Measurements from ENCODE around the gene PCDH15.

Gene PCDH15

DNA sequence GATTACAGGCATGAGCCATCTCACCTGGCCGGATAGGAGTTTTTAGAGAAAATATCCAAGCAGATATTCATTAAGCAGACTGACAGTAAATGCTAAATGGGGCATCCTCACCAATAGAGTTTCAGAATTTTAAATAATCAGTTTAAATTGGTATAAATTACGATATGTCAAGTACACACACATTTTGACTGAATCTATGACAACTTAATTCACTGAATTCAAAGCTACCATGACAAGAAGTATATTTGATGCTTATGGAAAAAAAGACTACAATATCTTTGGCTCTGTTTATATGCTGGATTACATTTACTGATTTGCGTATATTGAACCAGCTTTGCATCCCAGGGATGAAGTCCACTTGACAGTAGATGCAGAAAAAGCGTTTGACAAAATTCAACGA lies 774.7 kb downstream of the PCDH15 start:
- TF ChIP-seq, protein P1, sequence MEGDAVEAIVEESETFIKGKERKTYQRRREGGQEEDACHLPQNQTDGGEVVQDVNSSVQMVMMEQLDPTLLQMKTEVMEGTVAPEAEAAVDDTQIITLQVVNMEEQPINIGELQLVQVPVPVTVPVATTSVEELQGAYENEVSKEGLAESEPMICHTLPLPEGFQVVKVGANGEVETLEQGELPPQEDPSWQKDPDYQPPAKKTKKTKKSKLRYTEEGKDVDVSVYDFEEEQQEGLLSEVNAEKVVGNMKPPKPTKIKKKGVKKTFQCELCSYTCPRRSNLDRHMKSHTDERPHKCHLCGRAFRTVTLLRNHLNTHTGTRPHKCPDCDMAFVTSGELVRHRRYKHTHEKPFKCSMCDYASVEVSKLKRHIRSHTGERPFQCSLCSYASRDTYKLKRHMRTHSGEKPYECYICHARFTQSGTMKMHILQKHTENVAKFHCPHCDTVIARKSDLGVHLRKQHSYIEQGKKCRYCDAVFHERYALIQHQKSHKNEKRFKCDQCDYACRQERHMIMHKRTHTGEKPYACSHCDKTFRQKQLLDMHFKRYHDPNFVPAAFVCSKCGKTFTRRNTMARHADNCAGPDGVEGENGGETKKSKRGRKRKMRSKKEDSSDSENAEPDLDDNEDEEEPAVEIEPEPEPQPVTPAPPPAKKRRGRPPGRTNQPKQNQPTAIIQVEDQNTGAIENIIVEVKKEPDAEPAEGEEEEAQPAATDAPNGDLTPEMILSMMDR (conservative IDR thresholded peaks at IDR 0.05; ENCODE audit: low read length), result no peak
- no peak for TF ChIP-seq EZH2phosphoT487 (IDR thresholded peaks at IDR 0.05; ENCODE audit: borderline replicate concordance)
- no peaks in the 10 kb centered on the region for H3F3A ChIP-seq (ENCODE audit: low read depth)

DNA sequence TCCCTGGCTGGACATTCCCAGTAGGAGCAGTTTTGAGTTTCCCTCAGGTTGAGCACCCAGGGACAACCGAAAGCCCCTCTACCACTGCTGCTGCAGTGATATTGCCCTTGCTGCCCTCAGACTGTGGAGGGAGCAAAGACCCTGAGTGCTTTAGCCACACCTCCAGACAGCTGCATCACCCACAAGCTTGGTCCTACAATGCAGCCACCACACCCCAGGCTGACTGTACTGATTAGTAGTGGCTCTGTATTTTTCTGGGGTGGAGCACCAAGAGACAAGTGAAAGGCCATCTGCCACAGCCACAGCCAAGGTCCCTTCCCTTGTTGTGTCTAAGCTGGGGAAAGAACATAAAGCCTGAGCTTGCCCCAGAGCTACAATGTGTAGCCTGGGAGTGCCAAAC lies 789.9 kb downstream of the PCDH15 start:
- H3K27me3 ChIP-seq (ENCODE audit: insufficient read depth, low read length, poor library complexity, severe bottlenecking), result no peaks in the 10 kb centered on the region

More for the DNA sequence above, 774.7 kb downstream of the PCDH15 start:
- H3K9ac ChIP-seq (ENCODE audit: low read depth, low read length, poor library complexity, severe bottlenecking), result no peak overlapping the region
- H4K20me1 ChIP-seq (ENCODE audit: insufficient read depth, low read length, poor library complexity, severe bottlenecking), result no peaks in the 10 kb centered on the region
- no peaks in the 10 kb centered on the region for H3K27me3 ChIP-seq (ENCODE audit: insufficient read depth, low read length, poor library complexity, severe bottlenecking)
- H3K4me3 ChIP-seq (ENCODE audit: low read length, poor library complexity, severe bottlenecking), result no peak overlapping the region
- no peak overlapping the region for H2AFZ ChIP-seq (ENCODE audit: low read length)
- no peaks in the 10 kb centered on the region for H3K9me2 ChIP-seq (replicated peaks; ENCODE audit: low read depth, low read length)
- H3K36me3 ChIP-seq (ENCODE audit: insufficient read depth, low read length), result no peaks in the 10 kb centered on the region
- H3K79me2 ChIP-seq (ENCODE audit: insufficient read depth, low read length), result no peaks in the 10 kb centered on the region
- no peak overlapping the region for H3K4me2 ChIP-seq (ENCODE audit: low read depth, low read length, poor library complexity, severe bottlenecking)
- no peaks in the 10 kb centered on the region for H3K9me3 ChIP-seq (ENCODE audit: insufficient read depth, low read depth, low read length)
- H3K4me1 ChIP-seq (ENCODE audit: insufficient read depth, low read length, poor library complexity, severe bottlenecking), result no peaks in the 10 kb centered on the region

DNA sequence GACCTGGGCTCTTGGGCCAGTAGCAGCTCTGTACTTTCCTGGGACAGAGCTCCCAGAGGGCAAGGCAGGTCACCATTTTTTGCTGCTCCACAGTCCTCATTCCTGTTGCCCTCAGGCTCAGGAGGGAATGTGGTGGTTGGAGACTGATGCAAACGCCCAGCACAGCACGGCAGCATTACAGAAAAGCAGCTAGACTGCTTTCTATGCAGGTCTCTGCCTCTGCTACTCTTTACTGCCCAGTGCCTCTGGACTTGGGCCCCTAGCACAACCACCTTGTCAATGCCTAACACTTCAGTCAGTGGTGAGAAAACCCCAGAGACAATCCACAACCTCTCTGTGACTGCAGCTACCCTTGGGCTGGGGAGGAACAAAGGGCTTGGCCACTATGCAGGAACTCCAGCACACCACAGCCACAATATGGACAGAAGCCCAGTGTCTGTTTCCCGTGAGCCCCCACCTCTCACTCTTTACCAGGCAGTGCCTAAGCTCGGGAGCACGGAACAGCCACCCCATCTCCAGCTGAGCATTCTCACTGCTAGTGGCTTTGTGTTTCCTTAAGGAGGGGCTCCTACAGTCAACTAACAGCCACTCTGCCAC lies 790.6 kb downstream of the PCDH15 start:
- Histone ChIP-seq H3K9me2 (replicated peaks; ENCODE audit: low read depth, low read length) (no peaks in the 10 kb centered on the region), H3K4me2 (ENCODE audit: low read depth, low read length, poor library complexity, severe bottlenecking) (no peak overlapping the region), H3K79me2 (ENCODE audit: insufficient read depth, low read length) (no peaks in the 10 kb centered on the region), H3K9me3 (ENCODE audit: insufficient read depth, low read depth, low read length) (no peaks in the 10 kb centered on the region), H3K9ac (ENCODE audit: low read depth, low read length, poor library complexity, severe bottlenecking) (no peak overlapping the region), H2AFZ (ENCODE audit: low read length) (no peak overlapping the region), H3K27me3 (ENCODE audit: insufficient read depth, low read length, poor library complexity, severe bottlenecking) (no peaks in the 10 kb centered on the region), H4K20me1 (ENCODE audit: insufficient read depth, low read length, poor library complexity, severe bottlenecking) (no peaks in the 10 kb centered on the region), H3F3A (ENCODE audit: low read depth) (no peaks in the 10 kb centered on the region), H3K4me3 (ENCODE audit: low read length, poor library complexity, severe bottlenecking) (no peak overlapping the region), H3K36me3 (ENCODE audit: insufficient read depth, low read length) (no peaks in the 10 kb centered on the region), H3K4me1 (ENCODE audit: insufficient read depth, low read length, poor library complexity, severe bottlenecking) (no peaks in the 10 kb centered on the region)
- TF ChIP-seq, protein P1 (conservative IDR thresholded peaks at IDR 0.05; ENCODE audit: low read length), result no peak
- TF ChIP-seq EZH2phosphoT487 (IDR thresholded peaks at IDR 0.05; ENCODE audit: borderline replicate concordance), result no peak

More for the DNA sequence above, 789.9 kb downstream of the PCDH15 start:
- Histone ChIP-seq H3F3A (ENCODE audit: low read depth) (no peaks in the 10 kb centered on the region), H3K4me2 (ENCODE audit: low read depth, low read length, poor library complexity, severe bottlenecking) (no peak overlapping the region), H3K4me3 (ENCODE audit: low read length, poor library complexity, severe bottlenecking) (no peak overlapping the region), H3K9me2 (replicated peaks; ENCODE audit: low read depth, low read length) (no peaks in the 10 kb centered on the region), H2AFZ (ENCODE audit: low read length) (no peak overlapping the region), H3K9ac (ENCODE audit: low read depth, low read length, poor library complexity, severe bottlenecking) (no peak overlapping the region), H3K9me3 (ENCODE audit: insufficient read depth, low read depth, low read length) (no peaks in the 10 kb centered on the region), H3K4me1 (ENCODE audit: insufficient read depth, low read length, poor library complexity, severe bottlenecking) (no peaks in the 10 kb centered on the region), H3K36me3 (ENCODE audit: insufficient read depth, low read length) (no peaks in the 10 kb centered on the region), H4K20me1 (ENCODE audit: insufficient read depth, low read length, poor library complexity, severe bottlenecking) (no peaks in the 10 kb centered on the region), H3K79me2 (ENCODE audit: insufficient read depth, low read length) (no peaks in the 10 kb centered on the region)
- TF ChIP-seq, protein P1 (conservative IDR thresholded peaks at IDR 0.05; ENCODE audit: low read length), result no peak
- no peak for TF ChIP-seq EZH2phosphoT487 (IDR thresholded peaks at IDR 0.05; ENCODE audit: borderline replicate concordance)

Measured in Loucy (cell line).